Measurements from ENCODE around the gene DBP.

Gene DBP

GRCh38 chr19:48607359-48607755, 29.8 kb downstream of the DBP start:
- TF ChIP-seq CTCF (IDR thresholded peaks at IDR 0.05): no peak
- no peak overlapping the region for H3K4me3 ChIP-seq
- H3K27me3 ChIP-seq: no peaks in the 10 kb centered on the region
- H3K36me3 ChIP-seq: no peaks in the 10 kb centered on the region
- intact Hi-C loops (cut with DNase I; ENCODE audit: low total_unique reads): no loop called here
- H3K9me3 ChIP-seq: no peaks in the 10 kb centered on the region
- H3K4me1 ChIP-seq: no peaks in the 10 kb centered on the region
- H3K27ac ChIP-seq: no peak overlapping the region
- no peak for DNase-seq

- Histone ChIP-seq H3K36me3 (no peaks in the 10 kb centered on the region), H3K27me3 (no peaks in the 10 kb centered on the region), H3K27ac (no peak within 1 kb of the TSS), H3K4me3 (no peak within 1 kb of the TSS), H3K9me3 (no peaks in the 10 kb centered on the region), H3K4me1 (no peaks in the 10 kb centered on the region)
- DNase-seq: peak in 1 of 2 donors; percentile 65
- intact Hi-C loops (cut with DNase I; ENCODE audit: low total_unique reads): no loop called here
- TF ChIP-seq CTCF (IDR thresholded peaks at IDR 0.05): no peak
Measured at GRCh38 chr19:48606463-48607358, 30.5 kb downstream of the DBP start, which contains the start of gene SPACA4. TSS of gene SPACA4 (plus strand) at chr19:48606742. CDS start at chr19:48606979, 237 bp downstream.

GRCh38 chr19:48603850-48604249, 33.3 kb downstream of the DBP start:
- Histone ChIP-seq H3K36me3 (no peaks in the 10 kb centered on the region), H3K27me3 (peaks cover 0 to 25% of the 10 kb centered on the region in 2 donors), H3K27ac (no peak overlapping the region), H3K9me3 (no peaks in the 10 kb centered on the region), H3K4me1 (no peaks in the 10 kb centered on the region), H3K4me3 (no peak overlapping the region)
- intact Hi-C loops (cut with DNase I; ENCODE audit: low total_unique reads): no loop called here
- TF ChIP-seq CTCF (IDR thresholded peaks at IDR 0.05): no peak
- no peak for DNase-seq

GRCh38 chr19:48603449-48603848, 33.7 kb downstream of the DBP start:
- H3K9me3 ChIP-seq: no peaks in the 10 kb centered on the region
- intact Hi-C loops (cut with DNase I; ENCODE audit: low total_unique reads): no loop called here

GRCh38 chr19:48603001-48603400, 34.2 kb downstream of the DBP start:
- H3K27me3 ChIP-seq: peaks cover 0 to 34% of the 10 kb centered on the region in 2 donors
- no peaks in the 10 kb centered on the region for H3K36me3 ChIP-seq
- H3K9me3 ChIP-seq: no peaks in the 10 kb centered on the region
- DNase-seq: no peak
- no peak for TF ChIP-seq CTCF (IDR thresholded peaks at IDR 0.05)
- intact Hi-C loops (cut with DNase I; ENCODE audit: low total_unique reads): no loop called here
- H3K4me3 ChIP-seq: no peak overlapping the region
- H3K4me1 ChIP-seq: no peaks in the 10 kb centered on the region
- no peak overlapping the region for H3K27ac ChIP-seq

More at GRCh38 chr19:48603449-48603848, 33.7 kb downstream of the DBP start:
- no peak overlapping the region for H3K27ac ChIP-seq
- no peak for TF ChIP-seq CTCF (IDR thresholded peaks at IDR 0.05)
- no peaks in the 10 kb centered on the region for H3K4me1 ChIP-seq
- no peak overlapping the region for H3K4me3 ChIP-seq
- no peaks in the 10 kb centered on the region for H3K36me3 ChIP-seq
- DNase-seq: no peak
- H3K27me3 ChIP-seq: peaks cover 0 to 29% of the 10 kb centered on the region in 2 donors

All from tibial artery (tissue), 4 donors.